Measurements from ENCODE around the gene LRBA. TPM values are rescaled to one million over a fixed set of nuclear protein-coding genes. Genes with fewer than 3 reads are reported as not detected.

The LRBA gene
- total and polyA plus RNA-seq, 2 of the 4 experiments (the other 2 are of a cell fraction): 10.2 to 51.6 TPM

- 80% methylated on average over 1 of the region's 1 CpG; no CpG with 5 or more reads in 1 of the 2 experiments for WGBS, 2 experiments (ENCODE audit: extremely low coverage in 2 of 2, insufficient read length in 1 of 2)
- H3K27ac ChIP-seq (ENCODE audit: insufficient read depth, low read length): no peak overlapping the region
- in situ Hi-C loops (cut with MboI; ENCODE audit: low sequenced_read_pairs): no loop called here
- TF ChIP-seq, protein P1, sequence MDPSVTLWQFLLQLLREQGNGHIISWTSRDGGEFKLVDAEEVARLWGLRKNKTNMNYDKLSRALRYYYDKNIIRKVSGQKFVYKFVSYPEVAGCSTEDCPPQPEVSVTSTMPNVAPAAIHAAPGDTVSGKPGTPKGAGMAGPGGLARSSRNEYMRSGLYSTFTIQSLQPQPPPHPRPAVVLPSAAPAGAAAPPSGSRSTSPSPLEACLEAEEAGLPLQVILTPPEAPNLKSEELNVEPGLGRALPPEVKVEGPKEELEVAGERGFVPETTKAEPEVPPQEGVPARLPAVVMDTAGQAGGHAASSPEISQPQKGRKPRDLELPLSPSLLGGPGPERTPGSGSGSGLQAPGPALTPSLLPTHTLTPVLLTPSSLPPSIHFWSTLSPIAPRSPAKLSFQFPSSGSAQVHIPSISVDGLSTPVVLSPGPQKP (IDR thresholded peaks at IDR 0.05; ENCODE audit: borderline replicate concordance, low read depth, low read length): no peak
- TF ChIP-seq, protein P2, sequence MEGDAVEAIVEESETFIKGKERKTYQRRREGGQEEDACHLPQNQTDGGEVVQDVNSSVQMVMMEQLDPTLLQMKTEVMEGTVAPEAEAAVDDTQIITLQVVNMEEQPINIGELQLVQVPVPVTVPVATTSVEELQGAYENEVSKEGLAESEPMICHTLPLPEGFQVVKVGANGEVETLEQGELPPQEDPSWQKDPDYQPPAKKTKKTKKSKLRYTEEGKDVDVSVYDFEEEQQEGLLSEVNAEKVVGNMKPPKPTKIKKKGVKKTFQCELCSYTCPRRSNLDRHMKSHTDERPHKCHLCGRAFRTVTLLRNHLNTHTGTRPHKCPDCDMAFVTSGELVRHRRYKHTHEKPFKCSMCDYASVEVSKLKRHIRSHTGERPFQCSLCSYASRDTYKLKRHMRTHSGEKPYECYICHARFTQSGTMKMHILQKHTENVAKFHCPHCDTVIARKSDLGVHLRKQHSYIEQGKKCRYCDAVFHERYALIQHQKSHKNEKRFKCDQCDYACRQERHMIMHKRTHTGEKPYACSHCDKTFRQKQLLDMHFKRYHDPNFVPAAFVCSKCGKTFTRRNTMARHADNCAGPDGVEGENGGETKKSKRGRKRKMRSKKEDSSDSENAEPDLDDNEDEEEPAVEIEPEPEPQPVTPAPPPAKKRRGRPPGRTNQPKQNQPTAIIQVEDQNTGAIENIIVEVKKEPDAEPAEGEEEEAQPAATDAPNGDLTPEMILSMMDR (conservative IDR thresholded peaks at IDR 0.05; ENCODE audit: low read depth, low read length): no peak
- TF ChIP-seq MAZ (IDR thresholded peaks at IDR 0.05; ENCODE audit: borderline replicate concordance, low read depth, low read length): no peak
- TF ChIP-seq CHD1 (IDR thresholded peaks at IDR 0.05; ENCODE audit: low read depth, low read length): no peak
- TF ChIP-seq MAFK (IDR thresholded peaks at IDR 0.05; ENCODE audit: low read depth, low read length): no peak
- no peak for TF ChIP-seq POLR2A (IDR thresholded peaks at IDR 0.05; ENCODE audit: low read depth, low read length)
- no peak overlapping the region for H3K4me2 ChIP-seq (ENCODE audit: low read depth, low read length)
- no peaks in the 10 kb centered on the region for H3K4me1 ChIP-seq (ENCODE audit: control insufficient read depth, insufficient read depth, low read length)
- H3K18ac ChIP-seq (ENCODE audit: low read depth, low read length): no peak overlapping the region
- no peak overlapping the region for H2BK120ac ChIP-seq (ENCODE audit: low read depth, low read length)
- H3K14ac ChIP-seq (replicated peaks; ENCODE audit: low read depth, low read length): no peak overlapping the region
- no peaks in the 10 kb centered on the region for H4K20me1 ChIP-seq (ENCODE audit: insufficient read depth, low read length)
- H2AK5ac ChIP-seq (ENCODE audit: low read depth, low read length): no peak overlapping the region
- dilution Hi-C loops (cut with HindIII; ENCODE audit: low sequenced_read_pairs, unreplicated experiment): no loop called here
- no peak overlapping the region for H3K56ac ChIP-seq (ENCODE audit: extremely low read depth, insufficient read depth, low read length)
- BruUV-seq (replicated peaks): no TSS peak
- H3K27me3 ChIP-seq (ENCODE audit: control insufficient read depth, insufficient read depth, low read length): no peaks in the 10 kb centered on the region
- H3K9me1 ChIP-seq (ENCODE audit: insufficient read depth, low read length): no peaks in the 10 kb centered on the region
- H4K8ac ChIP-seq (ENCODE audit: low read depth in 2 of 2, low read length in 2 of 2): no peak overlapping the region
- POLR2A ChIA-PET (ENCODE audit: unreplicated experiment): no interaction called here
- H3K4me3 ChIP-seq (ENCODE audit: insufficient read depth, low read depth, low read length): no peak overlapping the region
- no peak overlapping the region for H2BK20ac ChIP-seq (ENCODE audit: low read depth, low read length)
- no peak overlapping the region for H3K4ac ChIP-seq (ENCODE audit: low read depth, low read length)
- H3K79me1 ChIP-seq (ENCODE audit: low read depth in 1 of 2, low read length in 2 of 2): peaks cover 0 to 4% of the 10 kb centered on the region in 2 experiments; a peak in 1 of 4 replicates
- CTCF ChIA-PET: no interaction called here
- H4K5ac ChIP-seq (ENCODE audit: low read depth, low read length): no peak overlapping the region
- H3K9me3 ChIP-seq (ENCODE audit: control insufficient read depth, insufficient read depth, low read length): no peaks in the 10 kb centered on the region
- intact Hi-C loops (cut with micrococcal nuclease): no loop called here
- H2BK15ac ChIP-seq (ENCODE audit: low read depth, low read length): no peak overlapping the region
- no peak overlapping the region for H2AFZ ChIP-seq (replicated peaks; ENCODE audit: low read length, poor library complexity)
- ATAC-seq (ENCODE audit: low read depth) (no peak), DNase-seq (no peak)
- no peak overlapping the region for H2AK9ac ChIP-seq (replicated peaks; ENCODE audit: low read depth, low read length, poor library complexity)
- no peaks in the 10 kb centered on the region for H3K36me3 ChIP-seq (ENCODE audit: control insufficient read depth, insufficient read depth, low read length)
- H2BK5ac ChIP-seq (ENCODE audit: low read depth, low read length, poor library complexity, severe bottlenecking): no peak overlapping the region
- H3K23ac ChIP-seq (ENCODE audit: low read depth, low read length): no peak overlapping the region
- no peak overlapping the region for H3K9ac ChIP-seq (ENCODE audit: low read depth, low read length)
- H4K91ac ChIP-seq (ENCODE audit: insufficient read depth, low read depth, low read length): no peak overlapping the region
These were observed 40.3 kb downstream of the LRBA start for GRCh38 chr4:150974750-150975149.
